ENCODE results near the gene CPLANE2. TPM values are rescaled to one million over a fixed set of nuclear protein-coding genes. Genes with fewer than 3 reads are reported as not detected.

CPLANE2 gene
- total RNA-seq, 1 donor from 2014 or later: 8.6 TPM

- Histone ChIP-seq H3K4me1 (ENCODE audit: insufficient read depth, low read length) (peaks cover 13% of the 10 kb centered on the region), H2AFZ (ENCODE audit: low read depth, low read length) (no peak overlapping the region), H3K79me2 (ENCODE audit: insufficient read depth, low read length) (peaks cover 5% of the 10 kb centered on the region), H3K27me3 (ENCODE audit: insufficient read depth, low read length) (no peaks in the 10 kb centered on the region), H3K27ac (ENCODE audit: low read depth, low read length) (no peak overlapping the region), H3K9me3 (ENCODE audit: insufficient read depth, low read depth, low read length) (no peaks in the 10 kb centered on the region), H3K36me3 (ENCODE audit: insufficient read depth, low read length) (no peaks in the 10 kb centered on the region), H4K20me1 (ENCODE audit: insufficient read depth, low read length) (peaks cover 34% of the 10 kb centered on the region), H3K9ac (ENCODE audit: low read length) (no peak overlapping the region), H3K4me3 (ENCODE audit: insufficient read depth, low read depth, low read length) (no peak overlapping the region), H3K4me2 (ENCODE audit: low read length) (no peak overlapping the region)
- TF ChIP-seq EZH2 (IDR thresholded peaks at IDR 0.05; ENCODE audit: insufficient read depth, low read length): no peak
- no peak for TF ChIP-seq CTCF (IDR thresholded peaks at IDR 0.05; ENCODE audit: insufficient read depth, low read depth, low read length)
- Mint-ChIP-seq H3K27me3 (ENCODE audit: low read depth, unreplicated experiment) (no peaks in the 10 kb centered on the region), H3K4me3 (ENCODE audit: unreplicated experiment) (no peak overlapping the region), H3K27ac (ENCODE audit: unreplicated experiment) (no peak overlapping the region), H3K4me1 (ENCODE audit: low read depth, unreplicated experiment) (peaks cover 33% of the 10 kb centered on the region), H3K9me3 (ENCODE audit: unreplicated experiment) (no peaks in the 10 kb centered on the region), H3K36me3 (ENCODE audit: low read depth, unreplicated experiment) (peaks cover 5% of the 10 kb centered on the region)
- FAIRE-seq: no peak
- no peak for DNase-seq (ENCODE audit: low read depth)
Measured at GRCh38 chr1:16267690-16268180, 30.8 kb upstream of the CPLANE2 start.

- H3K9me3 ChIP-seq (ENCODE audit: insufficient read depth, low read depth, low read length): no peaks in the 10 kb centered on the region
- Mint-ChIP-seq H3K27me3 (ENCODE audit: low read depth, unreplicated experiment) (no peaks in the 10 kb centered on the region), H3K27ac (ENCODE audit: unreplicated experiment) (no peak overlapping the region), H3K9me3 (ENCODE audit: unreplicated experiment) (no peaks in the 10 kb centered on the region), H3K4me3 (ENCODE audit: unreplicated experiment) (no peak overlapping the region), H3K4me1 (ENCODE audit: low read depth, unreplicated experiment) (peaks cover 32% of the 10 kb centered on the region), H3K36me3 (ENCODE audit: low read depth, unreplicated experiment) (peaks cover 4% of the 10 kb centered on the region)
- TF ChIP-seq CTCF (IDR thresholded peaks at IDR 0.05; ENCODE audit: insufficient read depth, low read depth, low read length): no peak
- TF ChIP-seq EZH2 (IDR thresholded peaks at IDR 0.05; ENCODE audit: insufficient read depth, low read length): no peak
- DNase-seq (ENCODE audit: low read depth): peak; percentile 38
- H3K27ac ChIP-seq (ENCODE audit: low read depth, low read length): no peak overlapping the region
- H4K20me1 ChIP-seq (ENCODE audit: insufficient read depth, low read length): peaks cover 34% of the 10 kb centered on the region
- no peaks in the 10 kb centered on the region for H3K27me3 ChIP-seq (ENCODE audit: insufficient read depth, low read length)
- peaks cover 9% of the 10 kb centered on the region for H3K79me2 ChIP-seq (ENCODE audit: insufficient read depth, low read length)
- H3K36me3 ChIP-seq (ENCODE audit: insufficient read depth, low read length): no peaks in the 10 kb centered on the region
- H2AFZ ChIP-seq (ENCODE audit: low read depth, low read length): no peak overlapping the region
- no peak overlapping the region for H3K4me2 ChIP-seq (ENCODE audit: low read length)
- peak; percentile 58 for FAIRE-seq
- peaks cover 13% of the 10 kb centered on the region for H3K4me1 ChIP-seq (ENCODE audit: insufficient read depth, low read length)
- no peak overlapping the region for H3K9ac ChIP-seq (ENCODE audit: low read length)
- H3K4me3 ChIP-seq (ENCODE audit: insufficient read depth, low read depth, low read length): no peak overlapping the region
Measured at GRCh38 chr1:16266411-16267118, 29.6 kb upstream of the CPLANE2 start.

DNA sequence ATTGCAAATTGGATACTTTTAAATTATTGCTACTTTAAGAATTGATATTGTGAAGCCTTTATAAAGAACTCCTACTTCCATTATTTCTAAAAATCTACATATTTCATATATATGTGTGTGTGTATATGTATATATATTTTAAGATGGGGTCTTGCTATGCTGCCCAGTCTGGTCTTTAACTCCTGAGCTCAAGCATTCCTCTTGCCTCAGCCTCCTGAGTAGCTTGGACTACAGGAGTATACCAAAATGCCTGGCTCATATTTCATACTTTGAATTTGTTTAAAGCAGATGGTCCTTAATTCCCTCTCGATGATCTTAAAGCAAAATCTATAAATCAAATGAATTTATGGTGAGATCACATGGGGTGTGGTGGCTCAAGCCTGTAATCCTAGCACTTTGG is 25.1 kb upstream of the CPLANE2 start:
- Histone ChIP-seq H3K79me2 (ENCODE audit: insufficient read depth, low read length) (peaks cover 9% of the 10 kb centered on the region), H3K9me3 (ENCODE audit: insufficient read depth, low read depth, low read length) (no peaks in the 10 kb centered on the region), H2AFZ (ENCODE audit: low read depth, low read length) (no peak overlapping the region), H3K9ac (ENCODE audit: low read length) (no peak overlapping the region), H4K20me1 (ENCODE audit: insufficient read depth, low read length) (peaks cover 19% of the 10 kb centered on the region), H3K4me2 (ENCODE audit: low read length) (no peak overlapping the region), H3K36me3 (ENCODE audit: insufficient read depth, low read length) (no peaks in the 10 kb centered on the region), H3K4me3 (ENCODE audit: insufficient read depth, low read depth, low read length) (no peak overlapping the region), H3K27ac (ENCODE audit: low read depth, low read length) (no peak overlapping the region), H3K4me1 (ENCODE audit: insufficient read depth, low read length) (peaks cover 16% of the 10 kb centered on the region), H3K27me3 (ENCODE audit: insufficient read depth, low read length) (no peaks in the 10 kb centered on the region)
- TF ChIP-seq CTCF (IDR thresholded peaks at IDR 0.05; ENCODE audit: insufficient read depth, low read depth, low read length): no peak
- TF ChIP-seq EZH2 (IDR thresholded peaks at IDR 0.05; ENCODE audit: insufficient read depth, low read length): no peak
- Mint-ChIP-seq H3K4me3 (ENCODE audit: unreplicated experiment) (no peak overlapping the region), H3K27ac (ENCODE audit: unreplicated experiment) (no peak overlapping the region), H3K27me3 (ENCODE audit: low read depth, unreplicated experiment) (no peaks in the 10 kb centered on the region), H3K4me1 (ENCODE audit: low read depth, unreplicated experiment) (peaks cover 33% of the 10 kb centered on the region), H3K9me3 (ENCODE audit: unreplicated experiment) (no peaks in the 10 kb centered on the region), H3K36me3 (ENCODE audit: low read depth, unreplicated experiment) (no peaks in the 10 kb centered on the region)
- DNase-seq (ENCODE audit: low read depth): no peak
- no peak for FAIRE-seq
